ENCODE data around the gene DDR1.

DNA sequence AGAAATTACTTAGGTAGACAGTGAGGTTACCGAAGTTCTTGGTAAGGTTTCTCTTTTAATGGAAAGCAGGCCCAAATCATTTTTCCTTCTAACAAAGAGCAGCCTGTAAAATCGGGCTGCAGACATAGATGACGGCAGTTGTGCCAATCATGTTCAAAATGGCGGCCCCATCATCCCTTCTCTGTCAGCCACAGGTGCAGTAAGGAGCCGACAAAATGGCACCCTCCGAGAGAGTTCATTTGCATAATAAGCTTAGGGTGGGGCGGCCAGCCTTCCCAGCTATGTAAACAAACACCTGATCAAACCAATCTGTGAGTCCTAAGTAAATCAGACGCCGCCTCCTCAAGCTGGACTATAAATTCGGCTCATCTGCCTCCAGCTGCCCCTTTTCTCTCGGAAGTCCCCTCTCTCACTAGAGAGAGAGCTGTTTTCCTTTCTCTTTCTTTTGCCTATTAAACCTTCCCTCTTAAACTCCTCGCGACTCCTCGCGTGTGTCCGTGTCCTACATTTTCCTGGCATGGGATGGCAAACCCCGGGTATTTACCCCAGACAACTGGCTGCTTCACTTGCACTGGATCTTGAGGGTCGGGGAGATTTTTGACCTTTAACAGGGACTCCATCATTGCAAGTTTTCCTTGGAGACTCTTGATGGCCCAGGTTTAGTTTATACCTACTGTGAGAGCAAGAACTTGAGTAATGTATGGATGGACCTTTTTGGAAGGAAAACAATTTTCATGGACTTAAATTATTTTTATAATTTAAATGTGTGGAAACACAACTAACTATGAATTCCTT is 8.9 kb upstream of the DDR1 start:
- TF ChIP-seq FOXA1 (IDR thresholded peaks at IDR 0.05) (no peak), SUZ12 (IDR thresholded peaks at IDR 0.05) (no peak), TARDBP (IDR thresholded peaks at IDR 0.05) (no peak), SP1 (IDR thresholded peaks at IDR 0.05) (no peak), BHLHE40 (IDR thresholded peaks at IDR 0.05; ENCODE audit: borderline replicate concordance) (no peak)
